Measurements from ENCODE around the gene CREG2.
"Not testable (repeated sequence)": the region's sequence is repeated elsewhere in the genome, so short reads cannot be mapped to it uniquely, and the experiment has no call there.

Gene CREG2

DNA sequence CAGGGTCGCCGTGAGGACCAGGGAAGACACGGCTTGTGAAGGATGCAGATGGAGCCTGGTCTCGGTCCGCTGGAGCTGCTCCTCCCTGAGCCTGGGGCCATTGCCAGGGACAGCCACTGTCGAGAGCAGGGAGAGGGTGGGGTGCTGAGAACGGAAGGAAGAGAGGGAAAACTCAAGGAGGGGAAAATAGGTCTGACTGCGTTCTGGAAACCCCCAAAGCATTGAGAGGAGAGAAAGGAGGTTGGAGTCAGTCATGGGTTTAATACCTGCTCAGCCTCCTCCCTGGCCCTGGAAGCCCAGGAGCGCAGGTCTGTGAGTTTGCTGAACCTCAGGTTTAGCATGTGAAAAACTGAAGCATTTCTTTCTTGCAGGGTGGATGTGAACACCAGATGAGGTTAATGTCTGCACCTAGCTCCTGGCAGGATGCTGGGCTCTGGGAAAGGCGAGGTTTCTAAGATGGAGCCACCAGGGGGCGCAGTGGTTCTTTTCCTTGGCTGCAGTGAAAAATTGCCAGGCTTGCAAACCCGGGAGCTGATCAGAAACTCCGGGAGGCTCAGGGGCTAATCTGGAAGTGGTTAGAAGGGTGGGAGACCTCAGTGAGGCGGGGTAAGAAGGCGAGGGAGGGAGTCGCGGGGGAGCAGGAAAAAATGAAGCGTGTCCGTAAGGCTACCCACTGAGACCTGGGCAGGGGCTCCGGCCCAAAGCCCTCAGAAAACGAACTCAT, 45.2 kb downstream of the CREG2 start:
- FAIRE-seq = no peak

DNA sequence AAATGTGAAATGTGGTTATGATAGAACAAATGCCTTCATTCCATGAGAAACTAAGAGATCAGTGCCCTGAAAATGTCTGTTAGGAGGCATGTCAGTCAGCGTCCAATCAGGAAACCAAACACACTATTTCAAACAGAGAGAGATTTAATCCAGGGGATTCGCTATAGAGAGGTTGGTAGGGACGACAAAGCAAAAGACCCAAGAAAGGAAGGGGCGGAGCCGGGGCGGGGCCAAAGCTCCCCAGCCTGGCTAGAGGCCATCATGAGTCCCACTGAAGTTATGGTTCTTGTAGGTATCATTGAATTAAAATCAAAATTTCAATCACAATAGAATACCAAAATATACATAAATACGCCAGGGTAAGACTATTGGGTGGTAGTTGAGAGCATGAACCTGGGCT, 45.9 kb downstream of the CREG2 start:
- FAIRE-seq = no peak

DNA sequence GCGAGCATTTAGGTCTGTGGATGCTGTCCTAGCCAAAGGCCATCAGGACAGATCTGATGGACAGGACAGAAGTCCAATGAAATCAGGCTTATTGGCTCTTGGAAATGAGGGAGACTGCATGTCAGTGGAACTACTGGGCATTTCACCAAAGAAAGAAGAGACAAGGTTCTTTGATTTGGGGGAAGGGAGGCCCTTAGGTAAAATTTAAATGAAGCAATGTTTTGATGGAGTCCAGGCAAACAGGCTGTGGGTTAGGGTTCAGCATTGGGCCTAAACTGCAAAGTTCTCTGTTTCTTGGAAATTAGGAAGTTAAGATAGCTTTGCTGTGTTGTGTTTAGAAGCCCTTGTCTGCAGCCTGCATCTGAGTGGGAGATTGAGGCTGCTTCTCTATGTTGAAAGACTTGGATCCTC, 47.2 kb downstream of the CREG2 start:
- no peak for FAIRE-seq

GRCh38 chr2:101339266-101339880, 47.9 kb downstream of the CREG2 start:
- FAIRE-seq = no peak

DNA sequence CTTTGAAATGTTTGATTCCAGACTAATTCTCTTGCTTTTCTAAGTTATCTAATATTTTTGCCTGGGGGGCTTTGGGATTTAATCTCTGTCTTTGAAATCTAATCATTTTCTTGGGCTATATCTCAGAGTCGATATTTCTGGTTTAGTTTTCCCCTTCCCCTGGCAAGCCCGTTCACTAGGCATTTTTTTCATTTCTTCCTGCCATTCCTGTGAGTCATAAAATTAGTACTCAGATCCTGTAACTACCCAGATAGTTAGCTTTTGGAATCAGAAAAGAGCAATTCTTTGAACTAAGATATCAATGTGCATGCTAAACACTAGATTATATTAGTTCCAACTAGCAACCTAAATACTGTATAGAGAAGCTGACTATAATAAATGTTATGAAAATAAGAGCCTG, 49.4 kb downstream of the CREG2 start:
- FAIRE-seq = no peak

DNA sequence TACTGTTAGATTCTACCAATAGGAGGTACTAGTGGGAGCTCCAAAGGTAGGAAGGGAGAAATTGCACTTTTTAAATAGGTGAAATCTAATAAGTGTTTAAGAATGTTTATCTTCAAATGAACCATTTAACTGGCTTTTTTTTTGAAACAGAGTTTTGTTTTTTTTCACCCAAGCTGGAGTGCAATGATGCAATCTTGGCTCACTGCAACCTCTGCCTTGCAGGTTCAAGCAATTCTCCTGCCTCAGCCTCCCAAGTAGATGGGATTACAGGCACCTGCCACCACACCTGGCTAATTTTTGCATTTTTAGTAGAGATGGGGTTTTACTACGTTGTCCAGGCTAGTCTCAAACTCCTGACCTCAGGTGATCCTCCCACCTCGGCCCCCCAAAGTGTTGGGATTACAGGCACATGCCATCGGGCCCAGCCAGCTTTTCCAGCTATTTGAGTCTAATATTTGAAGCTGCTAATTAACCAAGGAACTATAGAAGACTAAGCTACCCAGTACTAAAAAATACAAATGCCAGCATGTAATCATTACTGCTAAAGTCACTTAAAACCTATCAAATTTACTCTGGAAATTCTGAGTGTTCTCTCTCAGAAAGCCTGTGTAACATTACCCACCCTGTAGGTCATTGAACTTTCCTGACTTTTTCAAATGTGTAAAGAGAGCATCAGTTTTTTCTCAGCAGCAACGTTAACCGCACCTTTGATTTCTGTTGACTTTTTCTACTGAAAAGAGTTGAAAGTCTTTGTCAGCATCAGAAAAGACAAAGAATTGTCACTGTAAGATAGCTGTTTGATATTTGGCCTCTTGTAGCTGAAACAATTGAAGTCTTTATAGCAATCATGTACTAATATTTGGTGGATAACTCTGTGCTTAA, 54.2 kb downstream of the CREG2 start:
- FAIRE-seq = no peak

- no peak for FAIRE-seq
Observed at GRCh38 chr2:101331202-101331601, 56.1 kb downstream of the CREG2 start.

GRCh38 chr2:101330253-101330933, 56.9 kb downstream of the CREG2 start:
- no peak for FAIRE-seq

GRCh38 chr2:101329026-101329425, 58.3 kb downstream of the CREG2 start:
- no peak for FAIRE-seq

- FAIRE-seq = no peak
Observed at GRCh38 chr2:101328474-101329007, 58.8 kb downstream of the CREG2 start.

- FAIRE-seq = no peak
Observed at GRCh38 chr2:101327863-101328394, 59.4 kb downstream of the CREG2 start.

GRCh38 chr2:101325425-101325824, 61.9 kb downstream of the CREG2 start:
- FAIRE-seq = no peak

GRCh38 chr2:101316568-101316967, 70.7 kb downstream of the CREG2 start:
- not testable (repeated sequence) for FAIRE-seq

DNA sequence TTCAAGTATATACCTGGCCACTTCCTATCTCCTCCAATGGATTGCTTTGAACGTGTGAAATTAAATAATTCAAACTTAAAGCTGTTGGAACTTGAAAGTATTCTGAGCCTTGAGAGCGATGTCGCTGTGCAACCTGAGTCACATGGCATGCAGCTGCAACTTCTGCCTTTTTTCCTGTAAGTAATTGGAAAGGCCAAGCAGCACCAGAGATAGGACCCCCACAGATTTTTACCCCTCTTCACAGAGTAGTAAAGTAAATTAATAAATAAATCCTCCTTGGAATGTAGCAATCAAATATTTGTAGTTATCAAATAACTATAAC, 75.6 kb downstream of the CREG2 start:
- no peak for FAIRE-seq

DNA sequence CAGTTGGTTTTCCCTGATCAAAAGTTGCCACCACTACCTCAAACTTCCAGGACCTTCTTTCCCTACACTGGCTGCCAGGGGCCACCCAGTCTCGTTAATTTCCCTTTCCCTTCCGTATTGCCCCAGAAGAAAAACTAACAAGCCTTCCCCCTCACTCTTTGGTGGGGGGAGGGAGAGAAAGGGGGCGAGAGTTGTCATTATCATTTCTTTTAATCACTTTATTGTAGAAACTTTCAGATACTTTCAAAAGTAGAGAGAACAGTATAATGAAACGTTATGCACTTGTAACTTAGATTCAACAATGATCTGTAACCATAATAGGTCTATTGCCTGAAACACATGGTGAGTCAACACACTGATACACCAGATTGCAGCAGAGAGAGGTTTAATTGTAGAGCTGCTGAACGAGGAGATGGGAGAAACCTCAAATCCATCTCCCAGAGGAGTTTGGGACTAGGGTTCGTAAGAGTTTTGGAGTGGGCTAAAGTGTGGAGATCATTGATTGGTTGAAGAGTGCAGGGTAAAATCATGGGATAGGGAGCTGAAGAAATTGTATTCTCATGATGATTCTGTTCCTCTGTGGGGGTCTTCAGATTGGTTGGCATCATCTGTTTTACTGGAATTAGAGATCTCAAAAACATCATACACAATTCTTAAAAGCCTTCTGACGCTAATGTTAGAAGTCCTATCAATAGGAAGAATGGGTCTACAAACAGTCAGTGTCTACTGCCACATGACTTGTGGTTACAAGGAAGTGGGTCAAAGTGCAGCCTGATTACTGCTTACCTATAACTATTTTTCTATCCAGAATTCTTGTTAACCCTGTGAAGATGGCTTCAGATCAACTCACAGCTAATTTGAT, 76.2 kb downstream of the CREG2 start:
- no peak for FAIRE-seq

GRCh38 chr2:101310090-101310833, 77.0 kb downstream of the CREG2 start:
- FAIRE-seq = no peak

- no peak for FAIRE-seq
Observed at GRCh38 chr2:101308432-101309210, 78.7 kb downstream of the CREG2 start, which contains the start of gene RNF149. TSS of gene RNF149 (minus strand) at chr2:101308701. CDS start at chr2:101308588, 113 bp downstream.

DNA sequence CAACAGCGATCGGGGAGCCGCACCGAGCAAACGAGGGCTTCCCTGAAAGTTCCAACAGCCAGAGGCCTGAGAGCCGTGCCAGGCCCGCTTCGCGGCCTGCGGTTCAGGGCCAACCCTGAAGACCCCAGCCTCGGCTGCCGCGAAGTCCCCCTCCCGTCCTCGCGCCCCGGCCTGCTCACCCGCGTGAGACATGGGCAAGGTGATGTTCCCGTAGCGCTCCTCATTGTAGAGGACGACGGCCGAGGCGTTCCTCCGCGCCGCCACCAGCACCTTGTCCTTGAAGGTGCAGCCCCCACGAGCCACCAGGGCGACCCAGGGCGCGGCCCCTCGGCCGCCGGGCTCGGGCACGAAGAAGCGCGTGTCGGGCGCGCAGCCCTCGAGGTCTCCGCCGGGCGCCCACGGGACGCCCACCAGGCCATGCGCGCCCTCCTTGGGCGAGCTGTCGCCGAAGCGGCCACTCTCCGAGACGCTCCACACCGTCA, 79.3 kb downstream of the CREG2 start:
- no peak for FAIRE-seq

DNA sequence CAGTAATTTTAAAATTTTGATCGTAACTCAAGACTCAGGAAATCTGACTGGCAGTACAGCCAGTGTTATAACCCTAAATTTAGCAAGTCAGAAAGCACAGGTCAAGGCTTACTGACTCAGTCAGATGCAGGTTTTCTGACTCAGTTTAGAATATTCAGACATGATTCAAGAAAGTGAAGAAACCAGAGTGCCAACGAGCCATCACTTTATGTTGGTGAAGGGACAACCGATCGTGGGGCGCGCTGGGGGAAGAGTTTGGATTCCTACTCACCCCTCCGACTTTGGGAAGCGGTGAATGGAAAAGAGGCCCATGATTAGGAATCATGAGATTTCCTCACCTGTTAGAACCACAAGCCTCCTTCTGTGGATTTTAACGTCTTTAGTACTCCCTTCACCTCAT, 79.8 kb downstream of the CREG2 start:
- FAIRE-seq = no peak

DNA sequence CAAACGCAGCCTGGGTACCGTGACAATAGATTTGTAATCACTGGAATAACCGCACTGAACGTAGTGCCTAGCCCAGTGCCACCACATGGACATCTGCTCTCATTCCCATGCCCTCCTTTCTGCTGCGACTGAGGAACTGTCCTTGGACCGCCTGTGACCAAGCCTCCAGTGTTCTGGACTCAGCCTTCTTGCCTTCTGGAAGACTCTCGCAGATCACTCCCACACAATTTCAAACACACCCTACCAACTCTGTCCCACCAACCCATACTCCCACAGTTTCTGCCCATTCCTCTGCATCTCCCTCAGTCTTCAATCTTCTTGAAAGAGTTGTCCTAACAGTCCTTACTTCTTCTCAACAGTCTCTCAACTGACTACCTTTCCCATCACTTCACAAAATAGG, 80.9 kb downstream of the CREG2 start:
- no peak for FAIRE-seq
